ELR (cell line): ENCODE results near the gene GALNT10.
A peak's percentile ranks its signal among the peaks of the same experiment; 100 is the strongest.

Experiments
- DNase-seq: peaks from one replicate; pipeline ENCODE4 v3.0.0-alpha.2; 2015; ENCODE audit warnings: low read depth

GALNT10 gene

GRCh38 chr5:154445422-154446194, 255.1 kb downstream of the GALNT10 start, which contains the start of gene SAP30L:
Gene SAP30L (plus strand): TSS chr5:154445997. CDS start chr5:154446605, 608 bp downstream.
- peak; percentile 93 for DNase-seq

DNA sequence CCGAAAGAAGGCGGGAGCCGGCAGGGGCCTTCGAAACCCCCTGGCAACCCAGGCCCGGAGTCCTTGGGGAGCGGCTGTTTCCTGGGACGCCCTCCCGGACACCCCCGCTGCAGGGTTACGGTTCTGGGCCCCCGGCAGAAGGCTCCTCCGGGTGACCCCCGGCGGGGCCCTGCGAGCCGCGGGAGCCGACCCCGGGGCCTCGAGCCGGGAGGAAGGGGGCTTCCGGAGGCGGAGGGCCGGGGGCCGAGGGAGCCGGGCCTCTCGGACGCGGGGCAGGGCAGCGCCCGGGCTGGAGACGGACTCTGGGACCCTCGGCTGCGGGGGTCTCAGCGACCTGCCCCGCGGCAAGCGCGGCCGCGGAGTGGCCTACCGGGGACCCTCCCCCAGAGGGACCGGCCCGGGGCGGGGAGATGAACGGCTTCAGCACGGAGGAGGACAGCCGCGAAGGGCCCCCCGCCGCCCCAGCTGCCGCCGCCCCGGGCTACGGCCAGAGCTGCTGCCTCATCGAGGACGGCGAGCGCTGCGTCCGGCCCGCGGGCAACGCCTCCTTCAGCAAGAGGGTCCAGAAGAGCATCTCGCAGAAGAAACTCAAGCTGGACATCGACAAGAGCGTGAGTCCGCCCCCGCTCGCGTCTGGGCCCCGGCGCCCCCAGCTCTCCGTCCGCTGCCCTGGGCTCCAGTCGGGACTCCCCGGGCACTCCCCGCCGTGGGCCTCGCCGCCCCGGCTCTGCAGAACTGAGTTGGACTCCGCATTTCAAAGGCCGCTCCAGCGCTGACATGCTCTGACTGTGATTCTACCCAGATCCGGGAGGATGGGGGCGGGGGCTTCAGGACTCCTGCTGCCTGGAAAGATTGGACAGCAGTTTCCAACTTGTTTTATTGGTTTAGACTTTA, 255.9 kb downstream of the GALNT10 start:
- peak; percentile 77 for DNase-seq

GRCh38 chr5:154447089-154447725, 256.7 kb downstream of the GALNT10 start:
- no peak for DNase-seq

- DNase-seq = peak; percentile 29
Observed at GRCh38 chr5:154449786-154450185, 259.3 kb downstream of the GALNT10 start.

DNA sequence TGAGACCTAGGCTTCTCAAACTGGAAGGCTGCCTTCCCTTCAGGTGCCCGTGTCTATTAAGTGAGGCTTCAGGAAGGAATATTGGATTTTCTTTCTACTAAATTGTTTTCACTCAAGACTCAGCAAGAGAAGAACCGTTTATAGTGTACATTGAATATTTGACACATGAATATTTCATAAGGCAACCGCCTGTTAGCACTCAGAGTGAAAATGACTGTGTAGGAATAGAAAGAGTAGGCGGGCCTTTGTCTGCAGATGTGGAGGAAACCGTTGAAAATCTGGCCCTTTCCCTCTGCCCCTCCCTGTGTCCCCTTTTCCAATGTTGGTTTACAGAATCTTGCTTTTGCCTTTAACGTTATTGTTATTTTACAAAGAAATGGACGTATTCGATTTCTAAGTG, 261.4 kb downstream of the GALNT10 start:
- no peak for DNase-seq

- DNase-seq = no peak
Observed at GRCh38 chr5:154455585-154455984, 265.1 kb downstream of the GALNT10 start.

DNA sequence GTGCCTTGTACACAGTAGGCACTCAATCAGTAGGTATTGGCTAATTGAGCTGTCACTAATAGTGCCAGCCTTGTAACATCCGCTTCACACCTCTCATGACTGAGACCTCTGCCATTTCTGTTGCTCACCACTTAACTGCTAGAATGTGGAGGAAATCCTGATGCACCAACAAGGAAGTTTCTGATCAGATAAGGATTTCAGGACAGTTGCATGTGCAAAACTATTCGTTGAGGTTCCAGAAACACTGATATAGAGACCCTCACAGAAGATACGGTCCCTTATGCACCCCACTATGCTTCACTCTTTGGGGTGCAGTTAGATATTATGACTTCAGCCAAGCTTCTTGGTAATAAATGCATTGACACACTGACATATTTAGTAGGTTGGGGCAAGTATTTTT, 266.0 kb downstream of the GALNT10 start:
- DNase-seq = no peak

- DNase-seq = no peak
Observed at GRCh38 chr5:154459015-154459414, 268.5 kb downstream of the GALNT10 start.

DNA sequence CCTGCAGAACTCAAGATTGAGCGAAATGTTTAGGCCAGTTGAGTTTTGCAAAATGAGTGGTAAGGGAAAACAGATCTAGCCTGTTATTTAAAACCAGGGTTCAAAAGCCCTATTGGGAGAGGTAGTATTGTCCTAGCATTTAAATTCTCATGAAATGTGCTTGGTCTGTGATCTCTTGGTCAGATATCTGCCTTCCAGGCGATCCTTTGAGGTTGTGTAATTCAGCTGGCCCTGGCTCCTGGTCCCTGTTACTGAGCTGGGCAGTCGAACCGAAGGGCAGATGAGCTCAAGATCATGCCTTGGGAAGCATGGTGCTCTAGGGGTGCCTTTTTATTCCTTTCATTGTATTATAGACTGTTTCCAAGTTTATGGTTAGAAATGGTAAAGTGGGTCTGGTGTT, 269.6 kb downstream of the GALNT10 start:
- DNase-seq = no peak

DNA sequence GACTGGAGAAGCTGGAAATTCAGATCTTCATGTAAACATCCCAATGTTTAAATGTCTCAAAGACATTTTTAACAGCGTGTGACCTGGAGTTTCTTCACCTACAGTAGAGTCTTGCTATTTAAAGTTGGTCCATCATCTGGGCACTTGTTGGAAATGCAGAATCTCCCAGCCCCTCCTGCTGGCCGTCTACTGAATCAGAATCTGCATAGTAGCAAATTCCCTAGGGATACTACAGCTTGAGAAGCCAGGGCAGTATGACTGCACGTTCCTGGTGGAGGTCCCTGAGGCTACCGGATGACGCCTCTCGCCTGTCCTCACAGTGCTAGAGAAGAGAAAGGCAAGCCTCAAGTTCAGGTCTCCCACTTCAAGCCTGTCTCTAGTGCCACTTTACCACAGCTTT, 271.0 kb downstream of the GALNT10 start:
- peak; percentile 44 for DNase-seq

GRCh38 chr5:154464438-154464837, 273.9 kb downstream of the GALNT10 start:
- no peak for DNase-seq

GRCh38 chr5:154465169-154465568, 274.6 kb downstream of the GALNT10 start:
- DNase-seq = peak; percentile 85

GRCh38 chr5:154466147-154466546, 275.6 kb downstream of the GALNT10 start:
- DNase-seq = no peak

DNA sequence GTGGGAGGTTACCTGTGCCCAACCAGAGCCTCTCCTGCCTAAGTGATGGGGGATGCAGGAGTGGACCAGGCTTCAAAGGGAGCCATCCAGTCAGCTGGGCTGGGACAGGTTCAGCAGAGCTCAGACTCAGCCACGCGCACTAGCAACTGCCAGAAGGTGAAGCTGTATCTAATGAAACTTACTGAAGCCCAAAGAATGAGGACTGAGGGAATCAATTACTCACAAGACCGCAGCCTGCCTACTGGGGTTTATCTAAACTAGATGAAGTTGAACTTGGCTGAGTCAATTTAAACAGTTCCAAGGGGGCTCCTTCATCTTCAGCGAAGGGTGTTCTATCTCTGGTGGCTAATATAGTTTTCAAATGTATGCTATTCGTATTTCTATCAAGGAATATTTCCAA, 276.1 kb downstream of the GALNT10 start:
- DNase-seq = peak; percentile 36

GRCh38 chr5:154467655-154468354, 277.3 kb downstream of the GALNT10 start:
- DNase-seq = peak; percentile 76

- DNase-seq = no peak
Observed at GRCh38 chr5:154470137-154470536, 279.6 kb downstream of the GALNT10 start.
